Stimulated activated CD4-positive, alpha-beta T cell treated with anti-CD3 and anti-CD28 coated beads, Interleukin-2, amount 100 ng/mL, for 24 hours (primary cell): ENCODE measurements around the gene FIZ1.
A peak's percentile ranks its signal among the peaks of the same experiment; 100 is the strongest.

Experiments used
- DNase-seq, 2 donors: peaks; one replicate each; pipeline ENCODE4 v3.0.0-alpha.2; 2020

FIZ1 gene

DNA sequence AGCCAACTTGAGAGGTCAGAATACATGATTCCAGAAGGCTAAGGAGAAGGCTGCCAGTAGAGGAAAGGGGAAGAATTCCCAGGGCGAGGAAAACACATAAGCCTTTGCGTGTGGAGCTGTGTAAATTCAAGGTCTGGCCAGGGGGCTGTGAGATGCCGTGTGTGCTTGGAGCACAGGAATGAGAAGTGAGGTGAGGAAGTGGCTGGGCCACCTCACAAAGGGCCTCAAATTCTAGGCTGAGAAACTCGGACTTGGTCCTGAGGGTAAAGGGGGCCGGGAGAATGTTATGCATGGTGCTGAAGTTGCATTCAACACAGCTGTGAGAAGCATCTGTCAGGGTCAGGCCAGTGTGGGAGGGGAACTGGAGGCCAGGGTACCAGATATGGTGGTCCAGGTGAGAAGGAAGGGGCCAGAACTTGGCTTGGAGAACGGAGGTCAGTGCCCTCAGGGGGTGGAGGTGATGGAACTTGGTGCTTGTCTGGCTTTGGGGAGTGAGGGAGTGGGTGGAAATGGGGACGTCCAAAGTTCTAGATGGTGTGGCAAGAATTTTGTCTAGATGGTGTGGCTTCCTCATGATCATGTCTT, 36.6 kb upstream of the FIZ1 start:
- DNase-seq = no peak

DNA sequence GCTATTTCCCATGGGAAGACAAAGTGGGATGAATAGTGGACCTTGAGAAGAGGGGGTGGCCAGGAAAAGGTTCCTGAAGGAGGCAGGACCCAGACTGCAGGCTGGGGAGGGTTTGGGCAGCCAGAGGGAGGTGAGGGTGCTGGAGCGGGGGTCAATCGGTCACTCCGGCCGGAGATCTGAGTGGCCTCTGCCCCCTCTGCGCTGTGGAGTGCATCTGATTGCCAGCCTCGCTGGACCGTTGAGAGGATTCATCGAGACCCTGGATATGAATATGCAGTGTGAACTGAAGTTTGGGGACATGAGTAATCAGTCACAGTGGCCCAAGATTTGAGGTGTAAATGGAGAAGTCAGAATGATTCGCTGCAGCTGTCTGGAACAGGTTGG, 36.0 kb upstream of the FIZ1 start:
- no peak for DNase-seq

DNA sequence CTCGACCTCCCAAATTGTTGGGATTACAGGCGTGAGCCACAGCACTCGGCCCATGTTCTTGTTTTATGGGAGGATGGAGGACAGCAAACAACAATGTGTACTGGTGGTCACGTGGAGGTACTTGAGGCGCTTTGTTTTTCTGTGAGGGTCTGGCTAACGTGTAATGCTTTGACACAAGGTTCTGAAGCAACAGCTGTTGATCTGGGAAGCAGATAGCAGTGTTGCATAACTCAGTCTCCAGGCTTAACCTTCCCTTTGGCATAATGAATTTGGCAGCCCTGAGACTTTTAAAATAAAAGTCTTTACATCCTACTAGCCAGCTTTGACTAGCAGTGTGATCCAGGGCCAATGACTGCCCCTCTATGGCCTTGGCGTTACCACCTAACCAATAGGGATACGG, 34.5 kb upstream of the FIZ1 start:
- no peak for DNase-seq

DNA sequence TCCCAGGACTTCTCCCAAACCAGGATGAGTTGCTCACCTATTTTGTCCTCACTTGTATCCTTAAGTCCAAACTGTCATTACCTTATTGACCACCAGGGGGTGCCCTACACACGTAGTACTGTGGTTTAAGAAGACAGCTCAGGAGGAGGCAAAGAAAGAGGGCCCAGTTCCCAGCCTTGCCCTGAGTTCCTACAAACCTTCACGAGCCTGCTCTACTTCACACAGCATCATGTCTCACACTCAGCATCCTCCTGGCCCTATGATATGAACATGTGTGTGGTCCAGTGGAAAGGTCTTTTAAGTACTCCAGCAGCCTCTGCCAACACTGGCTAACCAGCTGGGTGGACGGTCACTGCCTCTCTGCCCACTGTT, 33.1 kb upstream of the FIZ1 start:
- peak; percentile 84 to 93 for DNase-seq

DNA sequence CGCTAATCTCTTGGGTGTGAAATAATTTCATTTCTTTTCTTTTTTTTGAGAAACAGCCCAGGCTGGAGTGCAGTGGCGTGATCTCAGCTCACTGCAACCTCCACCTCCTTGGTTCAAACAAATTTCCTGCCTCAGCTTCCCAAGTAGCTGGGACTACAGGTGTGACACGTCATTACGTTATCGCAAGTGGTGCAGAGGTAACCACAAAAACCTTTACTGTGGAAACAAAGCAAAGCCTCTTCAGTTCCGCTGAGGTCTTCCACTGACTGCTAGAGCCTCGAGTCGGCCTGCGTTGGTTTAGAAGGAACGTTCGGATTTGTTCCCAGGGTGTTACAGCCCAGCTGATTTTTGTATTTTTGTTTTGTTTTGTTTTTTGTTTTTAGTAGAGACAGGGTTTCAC, 27.0 kb upstream of the FIZ1 start:
- peak; percentile 42 to 55 for DNase-seq

DNA sequence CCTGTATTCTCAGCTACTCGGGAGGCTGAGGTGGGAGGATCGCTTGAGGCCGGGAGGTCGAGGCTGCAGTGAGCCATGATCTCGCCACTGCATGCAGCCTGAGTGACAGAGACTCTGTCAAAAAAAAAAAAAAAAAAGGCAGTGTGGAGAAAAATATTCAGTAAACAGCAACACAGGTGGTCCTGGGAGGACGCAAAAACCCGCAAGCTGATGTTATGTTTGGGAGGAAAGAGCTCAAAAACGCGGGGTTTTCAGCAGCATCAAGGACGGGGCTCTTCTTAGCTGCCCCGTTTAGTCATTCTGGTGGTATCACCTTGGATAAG, 25.6 kb upstream of the FIZ1 start:
- no peak for DNase-seq

DNA sequence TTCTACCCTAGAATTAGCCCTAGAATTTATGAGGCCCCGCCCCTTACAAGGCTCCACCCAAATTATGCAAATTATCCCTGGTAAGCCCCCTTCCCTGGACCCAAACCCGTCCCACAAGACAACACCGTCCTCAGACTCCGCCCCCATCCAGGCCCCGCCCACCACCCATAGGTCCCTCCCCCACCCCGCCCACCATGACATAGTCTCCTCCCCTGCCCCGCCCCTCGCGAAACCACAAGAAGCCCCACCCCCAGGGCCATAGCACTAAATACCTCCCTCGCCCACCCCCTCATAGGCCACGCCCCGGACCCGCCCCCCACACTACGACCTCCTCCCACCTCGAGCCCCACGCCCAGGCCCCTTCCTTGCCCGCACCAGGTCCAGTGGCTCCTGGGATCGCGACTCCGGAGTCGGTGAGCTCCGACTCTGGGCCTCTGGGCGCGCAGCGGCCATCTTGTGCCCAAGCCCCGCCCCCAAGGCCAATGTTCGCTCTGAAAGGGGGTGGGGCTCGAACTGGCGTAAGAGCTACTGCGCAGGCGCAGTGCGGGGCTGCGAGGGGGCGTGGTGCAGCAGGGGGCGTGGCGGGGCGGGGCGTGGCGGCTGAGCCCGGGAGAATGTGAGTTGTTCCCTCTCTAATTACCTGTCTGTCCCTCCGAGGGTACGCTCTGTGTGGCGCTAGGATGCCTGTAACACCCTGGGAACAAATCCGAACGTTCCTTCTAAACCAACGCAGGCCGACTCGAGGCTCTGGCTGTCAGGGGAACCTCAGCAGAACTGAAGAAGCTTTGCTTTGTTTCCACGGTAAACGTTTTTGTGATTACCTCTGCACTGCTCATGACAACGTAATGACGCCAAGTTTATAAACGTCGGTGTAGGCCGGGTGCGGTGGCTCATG, 25.0 kb upstream of the FIZ1 start, which contains the start of gene ZNF784:
Gene ZNF784 (minus strand): TSS at position 458 of the 895 bp plus-strand sequence. CDS start 5 bp downstream, at position 453.
- peak; percentile 94 to 95 for DNase-seq

DNA sequence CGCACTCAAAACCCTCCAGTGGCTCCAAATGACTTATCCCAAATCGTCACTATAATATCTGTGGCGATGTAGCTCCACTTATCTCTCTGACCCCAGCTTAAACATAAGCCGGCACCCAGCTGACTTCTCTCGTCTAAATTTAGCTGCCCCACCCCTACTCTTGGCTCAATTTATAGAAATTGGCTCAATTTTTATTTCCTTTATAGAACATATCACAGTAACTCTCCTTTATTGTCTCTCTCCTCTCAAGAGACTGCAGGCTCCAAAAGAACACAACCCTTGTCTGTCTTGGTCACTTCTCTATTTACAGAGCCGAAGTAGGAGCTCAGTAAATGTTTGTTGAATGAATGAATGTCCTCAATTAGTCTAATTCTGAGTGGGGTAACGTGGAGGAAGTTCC, 24.2 kb upstream of the FIZ1 start:
- DNase-seq = no peak

DNA sequence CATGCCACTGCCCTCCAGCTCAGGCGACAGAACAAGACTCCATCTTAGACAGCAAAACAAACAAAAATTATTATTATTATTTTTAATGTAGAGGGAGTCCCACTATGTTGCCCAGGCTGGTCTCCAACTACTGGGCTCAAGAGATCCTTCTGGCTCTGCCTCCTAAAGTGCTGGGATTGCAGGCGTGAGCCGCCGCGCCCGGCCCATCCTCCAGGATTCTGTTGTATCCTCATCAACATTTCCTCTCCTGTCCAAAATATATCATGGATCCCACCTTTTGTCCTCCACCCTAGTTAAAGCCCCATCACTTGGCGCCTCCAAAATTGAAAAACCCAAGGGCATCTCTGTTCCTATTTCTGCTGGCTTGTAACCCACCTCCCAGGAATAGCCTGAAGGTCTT, 23.8 kb upstream of the FIZ1 start:
- no peak for DNase-seq

DNA sequence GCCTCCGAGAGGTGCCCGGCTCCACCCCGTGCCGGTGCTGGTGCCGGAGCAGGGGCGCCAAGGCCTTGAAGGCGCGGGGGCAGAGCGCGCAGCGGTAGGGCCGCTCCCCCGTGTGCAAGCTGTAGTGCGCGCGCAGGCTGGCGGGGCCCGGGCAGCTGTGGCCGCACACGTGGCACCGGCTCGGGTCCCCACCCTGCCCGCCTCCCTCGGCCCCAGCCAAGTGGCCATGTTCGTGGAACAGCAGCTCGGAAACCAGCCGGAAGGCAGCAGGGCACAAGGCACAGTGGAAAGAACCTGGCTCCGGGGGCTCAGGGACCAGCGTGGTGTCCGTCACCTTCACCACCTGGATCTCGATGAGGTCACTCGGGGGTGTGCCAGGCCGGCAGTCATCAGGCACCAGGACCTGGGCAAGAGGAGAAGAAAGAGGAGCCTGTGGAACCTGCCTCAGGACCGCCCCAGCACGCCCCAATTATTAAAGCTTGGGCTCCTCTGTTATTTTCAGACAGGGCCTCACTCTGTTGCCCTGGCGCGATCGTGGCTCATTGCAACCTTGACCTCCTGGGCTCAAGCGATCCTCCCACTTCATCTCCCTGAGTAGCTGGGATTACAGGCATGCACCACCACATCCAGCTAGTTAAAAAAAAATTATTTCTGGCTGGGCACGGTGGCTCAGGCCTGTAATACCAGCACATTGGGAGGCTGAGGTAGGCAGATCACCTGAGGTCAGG, 23.1 kb upstream of the FIZ1 start:
- DNase-seq = no peak

DNA sequence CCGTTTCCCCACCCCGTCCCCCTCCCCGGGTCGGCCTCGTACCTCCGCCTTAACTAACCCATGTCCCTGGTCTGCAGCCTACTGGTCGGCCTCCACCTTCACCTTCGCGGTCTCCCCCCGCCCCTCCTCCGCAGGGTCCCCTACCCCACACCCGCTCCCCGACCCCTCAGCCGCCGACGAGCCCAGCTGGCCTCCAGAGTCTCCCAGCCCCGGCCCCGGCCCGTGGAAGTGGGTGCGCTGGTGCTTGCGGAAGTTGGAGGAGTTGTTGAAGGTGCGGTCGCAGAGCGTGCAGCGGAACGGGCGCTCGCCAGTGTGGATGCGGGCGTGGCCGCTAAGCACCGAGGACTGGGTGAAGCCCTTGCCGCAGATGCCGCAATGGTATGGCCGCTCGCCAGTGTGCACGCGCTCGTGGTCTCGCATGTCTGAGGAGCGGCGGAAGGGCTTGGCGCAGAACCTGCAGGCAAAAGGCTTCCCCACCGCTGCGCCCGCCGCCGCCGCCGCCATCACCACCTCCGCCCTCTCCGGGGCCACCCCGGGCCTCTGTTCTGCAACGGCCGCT, 22.4 kb upstream of the FIZ1 start:
- DNase-seq = no peak

DNA sequence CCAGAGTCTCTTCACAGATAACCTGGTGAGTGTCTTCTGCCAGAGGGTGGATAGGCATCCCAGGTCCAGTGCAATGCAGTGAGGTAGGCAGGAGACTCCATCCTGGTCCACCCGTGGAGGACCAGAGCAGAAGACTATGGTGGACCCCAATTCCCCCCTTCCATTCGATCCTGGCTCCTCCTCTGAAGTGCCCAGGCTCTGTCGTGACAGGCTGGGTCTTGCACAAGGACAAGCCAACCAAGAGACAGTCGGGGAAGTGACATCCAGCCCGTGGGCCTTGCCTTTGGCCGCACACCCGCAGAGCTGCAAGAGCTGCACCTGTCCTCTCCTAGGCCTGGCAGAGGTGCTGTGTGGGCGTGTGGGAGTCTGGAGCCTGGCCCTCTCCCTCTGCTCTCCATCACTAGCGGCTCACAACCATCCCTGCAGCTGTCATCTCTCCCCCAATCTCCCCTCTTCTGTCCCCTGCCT, 21.9 kb upstream of the FIZ1 start:
- no peak for DNase-seq

DNA sequence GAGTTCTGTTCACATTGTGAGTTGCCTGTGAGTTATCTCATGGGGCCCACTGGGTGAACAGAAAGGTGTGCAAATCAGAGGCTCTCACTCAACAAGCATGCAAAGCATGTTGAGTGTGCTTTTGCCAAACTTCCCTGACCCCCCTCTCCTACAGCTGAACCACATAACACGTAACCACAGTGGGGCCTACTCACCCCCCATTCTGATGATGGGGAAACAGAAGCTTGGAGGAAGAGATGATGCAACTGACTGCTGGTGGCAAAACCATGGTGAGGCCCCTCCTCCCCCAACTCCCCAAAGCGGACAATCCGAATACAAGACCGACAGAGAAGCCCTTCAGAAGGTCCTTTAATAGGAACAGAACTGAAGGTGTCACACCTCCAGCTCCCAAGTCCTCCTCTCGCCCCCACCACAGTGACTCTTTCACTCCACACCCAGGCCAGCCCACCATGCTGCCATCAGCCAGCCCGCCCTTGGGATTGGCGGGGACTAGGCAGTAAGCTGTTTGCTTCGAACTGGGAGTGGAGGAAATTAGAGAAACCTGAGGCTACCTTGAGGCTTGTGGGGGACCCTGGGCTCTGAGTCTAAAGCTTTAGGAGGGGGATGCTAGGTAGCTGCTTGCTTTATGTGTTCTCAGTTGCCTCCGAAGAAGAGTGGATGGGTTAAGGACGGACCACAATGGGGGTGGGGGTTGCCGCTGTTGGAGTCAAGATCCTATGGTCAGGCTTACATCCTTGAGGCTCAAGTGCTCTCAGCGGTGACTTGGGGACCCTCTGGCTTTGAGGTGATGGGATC, 21.3 kb upstream of the FIZ1 start:
- no peak for DNase-seq

DNA sequence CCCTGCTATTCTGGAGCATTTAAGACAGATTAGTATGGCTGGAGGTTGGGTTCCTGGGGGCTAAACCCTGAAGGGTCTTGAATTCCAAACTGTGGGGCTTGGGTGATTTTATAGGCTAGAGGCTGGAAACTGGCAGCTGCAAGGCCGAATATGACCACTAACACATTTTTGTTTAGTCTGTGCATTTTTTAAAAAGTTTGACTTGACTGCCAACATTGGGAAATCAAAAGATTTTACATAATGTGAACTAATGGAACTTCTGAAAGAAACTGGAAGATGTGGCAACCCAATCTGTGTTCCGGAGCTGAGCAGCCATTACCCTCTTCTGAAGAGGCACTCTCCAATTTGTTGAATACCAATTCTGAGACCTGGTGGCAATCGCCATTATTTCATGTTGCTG, 20.0 kb upstream of the FIZ1 start:
- DNase-seq = no peak

DNA sequence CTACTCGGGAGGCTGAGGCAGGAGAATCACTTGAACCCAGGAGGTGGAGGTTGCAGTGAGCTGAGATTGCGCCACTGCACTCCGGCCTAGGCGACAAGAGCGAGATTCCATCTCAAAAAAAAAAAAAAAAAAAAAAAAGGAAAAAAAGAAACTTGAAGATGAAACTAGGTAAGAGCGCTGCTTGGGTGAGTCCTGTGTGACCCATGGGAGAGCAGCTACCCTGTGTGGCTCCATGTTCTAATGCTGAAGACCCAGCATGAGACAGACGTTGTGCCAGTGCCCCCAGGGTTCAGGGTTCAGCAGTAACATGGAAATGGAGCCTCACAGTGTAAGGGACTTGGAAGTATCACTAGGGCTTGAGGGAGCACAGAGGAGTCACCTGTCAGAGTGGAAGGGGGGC, 19.1 kb upstream of the FIZ1 start:
- no peak for DNase-seq

DNA sequence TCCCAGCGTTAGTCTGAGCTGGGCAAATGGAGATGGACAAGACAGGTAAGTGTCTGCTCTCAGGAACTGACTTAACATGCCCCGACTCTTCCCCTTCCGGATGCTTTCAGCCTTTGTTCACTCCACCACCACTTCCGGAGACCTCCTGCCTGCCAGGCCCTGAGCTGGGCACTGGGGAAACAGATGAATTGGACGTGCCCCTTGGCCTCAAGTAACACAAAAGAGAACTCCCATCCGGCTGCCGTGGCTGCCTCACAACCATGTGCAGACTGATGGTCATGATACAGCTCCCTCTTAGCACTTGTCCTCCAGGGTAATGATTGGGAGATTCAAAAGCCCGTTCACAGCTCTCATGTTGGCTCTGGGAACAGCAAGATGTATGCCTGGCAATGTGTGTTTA, 18.1 kb upstream of the FIZ1 start:
- DNase-seq = no peak

DNA sequence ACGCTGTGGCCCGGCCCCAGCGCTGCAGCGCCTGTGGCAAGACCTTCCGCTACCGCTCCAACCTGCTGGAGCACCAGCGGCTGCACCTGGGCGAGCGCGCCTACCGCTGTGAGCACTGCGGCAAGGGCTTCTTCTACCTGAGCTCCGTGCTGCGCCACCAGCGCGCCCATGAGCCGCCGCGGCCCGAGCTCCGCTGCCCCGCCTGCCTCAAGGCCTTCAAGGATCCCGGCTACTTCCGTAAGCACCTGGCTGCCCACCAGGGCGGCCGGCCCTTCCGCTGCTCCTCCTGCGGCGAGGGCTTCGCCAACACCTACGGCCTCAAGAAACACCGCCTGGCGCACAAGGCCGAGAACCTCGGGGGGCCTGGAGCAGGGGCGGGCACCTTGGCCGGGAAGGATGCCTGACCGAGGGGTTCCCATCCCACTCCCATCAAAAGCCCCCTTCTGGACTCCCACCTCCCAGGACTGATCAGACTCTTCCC, 17.1 kb upstream of the FIZ1 start:
- no peak for DNase-seq

DNA sequence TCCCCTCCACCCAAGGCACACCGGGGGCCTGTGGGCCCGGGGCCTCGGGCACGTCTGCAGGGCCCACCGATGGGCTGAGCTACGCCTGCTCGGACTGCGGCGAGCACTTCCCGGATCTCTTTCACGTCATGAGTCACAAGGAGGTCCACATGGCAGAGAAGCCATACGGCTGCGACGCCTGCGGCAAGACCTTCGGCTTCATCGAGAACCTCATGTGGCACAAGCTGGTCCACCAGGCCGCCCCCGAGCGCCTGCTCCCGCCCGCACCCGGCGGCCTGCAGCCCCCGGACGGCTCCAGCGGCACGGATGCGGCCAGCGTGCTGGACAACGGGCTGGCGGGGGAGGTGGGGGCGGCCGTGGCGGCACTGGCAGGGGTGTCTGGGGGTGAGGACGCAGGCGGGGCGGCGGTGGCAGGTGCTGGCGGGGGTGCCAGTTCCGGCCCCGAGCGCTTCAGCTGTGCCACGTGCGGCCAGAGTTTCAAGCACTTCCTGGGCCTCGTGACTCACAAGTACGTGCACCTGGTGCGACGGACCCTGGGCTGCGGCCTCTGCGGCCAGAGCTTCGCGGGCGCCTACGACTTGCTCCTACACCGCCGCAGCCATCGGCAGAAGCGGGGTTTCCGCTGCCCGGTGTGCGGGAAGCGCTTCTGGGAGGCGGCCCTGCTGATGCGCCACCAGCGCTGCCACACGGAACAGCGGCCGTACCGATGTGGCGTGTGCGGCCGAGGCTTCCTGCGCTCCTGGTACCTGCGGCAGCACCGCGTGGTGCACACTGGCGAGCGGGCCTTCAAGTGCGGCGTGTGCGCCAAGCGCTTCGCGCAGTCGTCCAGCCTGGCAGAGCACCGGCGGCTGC, 16.5 kb upstream of the FIZ1 start:
- DNase-seq = no peak

DNA sequence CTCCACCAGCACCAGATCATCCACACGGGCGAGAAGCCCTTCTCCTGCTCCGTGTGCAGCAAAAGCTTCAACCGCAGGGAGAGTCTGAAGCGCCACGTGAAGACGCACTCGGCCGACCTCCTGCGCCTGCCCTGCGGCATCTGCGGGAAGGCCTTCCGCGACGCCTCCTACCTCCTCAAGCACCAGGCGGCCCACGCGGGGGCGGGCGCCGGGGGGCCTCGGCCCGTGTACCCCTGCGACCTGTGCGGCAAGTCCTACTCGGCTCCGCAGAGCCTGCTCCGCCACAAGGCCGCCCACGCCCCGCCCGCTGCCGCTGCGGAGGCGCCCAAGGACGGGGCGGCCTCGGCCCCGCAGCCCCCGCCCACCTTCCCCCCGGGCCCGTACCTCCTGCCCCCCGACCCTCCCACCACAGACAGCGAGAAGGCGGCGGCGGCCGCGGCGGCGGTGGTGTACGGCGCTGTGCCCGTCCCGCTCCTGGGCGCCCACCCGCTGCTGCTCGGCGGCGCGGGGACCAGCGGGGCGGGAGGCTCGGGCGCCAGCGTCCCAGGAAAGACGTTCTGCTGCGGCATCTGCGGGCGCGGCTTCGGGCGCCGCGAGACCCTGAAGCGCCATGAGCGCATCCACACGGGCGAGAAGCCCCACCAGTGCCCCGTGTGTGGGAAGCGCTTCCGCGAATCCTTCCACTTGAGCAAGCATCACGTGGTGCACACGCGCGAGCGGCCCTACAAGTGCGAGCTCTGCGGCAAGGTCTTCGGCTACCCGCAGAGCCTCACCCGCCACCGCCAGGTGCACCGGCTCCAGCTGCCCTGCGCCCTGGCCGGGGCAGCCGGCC, 15.6 kb upstream of the FIZ1 start:
- DNase-seq = no peak

DNA sequence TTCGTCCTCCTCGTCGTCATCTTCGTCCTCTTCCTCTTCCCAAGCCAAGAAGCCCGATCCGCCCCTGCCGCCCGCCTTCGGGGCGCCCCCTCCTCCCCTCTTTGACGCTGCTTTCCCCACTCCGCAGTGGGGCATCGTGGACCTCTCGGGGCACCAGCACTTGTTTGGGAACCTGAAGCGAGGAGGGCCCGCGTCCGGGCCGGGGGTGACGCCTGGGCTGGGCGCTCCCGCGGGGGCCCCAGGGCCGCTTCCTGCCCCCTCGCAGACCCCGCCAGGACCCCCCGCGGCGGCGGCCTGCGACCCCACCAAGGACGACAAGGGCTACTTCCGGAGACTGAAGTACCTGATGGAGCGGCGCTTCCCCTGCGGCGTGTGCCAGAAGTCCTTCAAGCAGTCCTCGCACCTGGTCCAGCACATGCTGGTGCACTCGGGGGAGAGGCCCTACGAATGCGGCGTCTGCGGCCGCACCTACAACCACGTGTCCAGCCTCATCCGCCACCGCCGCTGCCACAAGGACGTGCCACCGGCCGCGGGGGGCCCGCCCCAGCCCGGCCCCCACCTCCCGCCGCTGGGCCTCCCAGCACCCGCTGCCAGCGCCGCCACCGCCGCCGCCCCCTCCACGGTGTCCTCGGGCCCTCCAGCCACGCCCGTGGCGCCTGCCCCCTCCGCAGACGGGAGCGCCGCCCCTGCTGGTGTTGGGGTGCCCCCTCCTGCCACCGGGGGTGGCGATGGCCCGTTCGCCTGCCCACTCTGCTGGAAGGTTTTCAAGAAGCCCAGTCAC, 14.8 kb upstream of the FIZ1 start:
- DNase-seq = no peak
